ENCODE results near the gene RAI1.
A peak's percentile ranks its signal among the peaks of the same experiment; 100 is the strongest.

The RAI1 gene

DNA sequence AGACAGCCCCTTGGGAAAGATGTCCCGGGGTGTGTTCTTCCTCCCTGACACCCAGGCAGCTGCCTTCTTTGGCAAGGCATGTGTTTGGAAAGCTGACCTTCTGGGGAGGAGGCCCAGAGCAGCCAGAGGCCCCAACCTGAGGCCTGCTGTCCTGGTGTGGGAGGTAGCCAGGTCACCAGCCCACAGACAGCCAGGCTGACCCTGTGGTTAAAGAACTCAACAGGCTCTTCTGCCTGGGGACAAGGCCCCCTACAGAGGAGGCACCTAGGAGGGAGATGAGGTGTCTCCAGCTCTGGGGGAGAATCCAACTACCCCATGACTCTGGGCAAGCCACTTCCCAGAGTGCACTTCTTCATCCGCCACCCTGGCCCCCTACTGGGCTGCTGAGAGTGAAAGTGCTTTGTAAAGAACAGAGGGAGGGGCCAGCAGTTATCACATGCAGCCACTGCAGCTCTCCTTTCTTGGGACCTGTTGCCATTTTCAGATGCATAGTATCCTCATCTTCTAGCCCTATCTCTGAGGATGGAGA, 168.7 kb downstream of the RAI1 start:
- DNase-seq, result peak; percentile 83

DNA sequence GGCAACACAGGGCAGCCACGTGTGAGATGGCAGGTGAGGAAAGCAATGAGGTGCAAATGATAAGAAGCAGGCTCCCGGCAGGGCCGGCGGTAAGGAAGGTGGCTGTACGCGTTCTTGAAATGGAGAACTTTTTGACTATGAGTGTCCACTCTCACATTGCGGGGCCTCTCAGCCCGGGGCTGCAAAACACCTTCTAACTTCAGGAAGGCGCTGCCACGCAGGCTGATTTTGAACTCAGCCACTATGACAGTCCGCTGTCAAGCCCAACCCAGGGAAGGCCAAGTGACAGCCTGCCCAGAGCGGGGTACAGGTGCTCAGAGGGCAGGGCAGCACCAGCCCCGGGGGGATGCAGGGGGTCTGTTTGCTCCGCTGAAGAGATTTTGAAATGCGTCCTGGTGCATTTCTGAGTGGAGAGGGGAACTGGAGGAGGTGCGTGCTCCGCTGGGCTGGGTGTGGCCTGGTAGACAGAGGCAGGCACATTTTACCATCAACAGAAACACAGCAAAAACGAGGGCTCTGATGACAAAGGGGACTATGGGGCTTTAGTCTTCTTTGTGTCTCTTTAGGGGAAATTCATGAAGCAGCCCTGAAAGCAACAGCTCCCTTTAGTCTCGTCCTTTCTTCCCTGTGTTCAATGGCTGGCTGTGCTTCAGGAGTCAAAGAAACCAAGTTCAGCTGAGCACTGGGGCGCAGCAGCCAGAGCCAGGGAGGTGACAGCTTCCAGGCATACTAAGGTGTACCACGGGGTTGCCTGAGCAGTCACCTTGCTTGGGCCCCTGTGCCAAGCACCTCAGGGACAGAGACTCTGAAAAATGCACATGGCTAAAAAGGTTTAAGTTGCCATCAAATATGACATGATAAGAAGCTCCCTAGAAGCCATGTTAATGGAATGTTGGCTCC, 170.1 kb downstream of the RAI1 start:
- no peak for DNase-seq

DNA sequence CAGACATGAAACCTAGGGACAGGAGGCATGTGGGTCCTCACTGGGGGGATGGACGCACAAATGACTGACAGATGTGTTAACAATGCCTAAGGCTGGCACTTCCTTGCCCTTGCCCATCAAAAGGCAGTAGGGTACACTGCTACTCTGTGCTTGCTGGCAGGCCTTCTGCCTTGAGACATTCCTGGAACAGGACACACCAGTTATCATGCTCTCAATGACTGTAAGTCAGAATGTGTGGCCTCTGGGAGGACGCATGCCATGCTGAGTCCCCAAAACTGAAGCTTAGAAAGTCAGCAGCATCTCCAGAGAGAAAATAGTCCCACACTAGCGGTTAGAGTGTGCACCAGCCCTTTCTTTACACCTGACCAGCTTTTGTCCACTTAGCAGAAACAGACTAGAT, 171.7 kb downstream of the RAI1 start:
- DNase-seq, result no peak

DNA sequence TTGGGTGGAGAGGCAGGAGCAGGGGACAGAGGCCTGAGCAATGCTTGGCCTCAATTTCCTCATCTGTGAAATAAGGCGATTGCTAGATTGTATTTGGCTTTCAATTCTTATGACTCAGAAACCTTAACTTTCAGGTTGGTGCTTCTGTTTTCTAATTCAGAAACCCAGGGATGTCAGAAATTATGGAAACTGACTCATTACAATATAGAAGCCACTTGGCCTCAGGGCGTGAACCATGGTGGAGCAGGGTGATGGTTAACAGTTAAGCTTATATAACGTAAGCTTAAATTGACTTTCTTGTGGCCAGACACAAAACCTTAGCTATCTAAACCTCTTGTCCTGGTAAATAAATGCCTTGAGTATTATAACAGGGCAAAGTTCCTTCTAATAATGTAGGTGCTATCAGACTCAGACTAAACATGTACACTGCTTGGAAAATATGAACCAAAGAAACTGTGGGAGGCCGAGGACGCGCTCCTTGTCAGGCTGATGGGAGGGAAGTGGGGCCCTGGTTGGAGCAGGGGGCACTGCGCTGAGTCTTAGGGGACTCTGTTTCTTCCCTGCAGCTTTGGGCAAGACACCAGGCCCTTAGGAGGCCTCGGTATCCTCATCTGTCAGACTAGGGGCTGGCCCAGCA, 172.7 kb downstream of the RAI1 start:
- peak in 1 of 2 experiments; percentile 70 for DNase-seq

DNA sequence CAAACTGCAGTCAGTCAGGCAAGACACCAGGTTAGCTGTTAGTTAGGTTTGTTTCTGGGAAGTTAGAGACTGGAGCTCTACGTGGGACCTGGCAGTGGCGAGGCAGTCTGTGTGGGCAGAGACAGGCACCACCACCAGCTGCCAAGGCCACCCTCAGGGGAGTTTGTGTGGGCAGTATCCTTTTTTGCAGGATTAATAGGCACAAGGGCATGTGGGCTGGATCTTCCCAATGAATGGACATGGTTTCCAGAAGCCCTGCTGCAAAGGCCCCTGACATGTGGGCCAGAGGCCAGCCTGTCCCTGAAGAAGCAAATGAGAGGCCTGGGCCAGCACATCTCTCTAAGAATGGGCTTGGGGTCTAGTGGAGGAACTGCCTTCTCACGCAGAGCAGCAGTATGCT, 174.7 kb downstream of the RAI1 start:
- no peak for DNase-seq

DNA sequence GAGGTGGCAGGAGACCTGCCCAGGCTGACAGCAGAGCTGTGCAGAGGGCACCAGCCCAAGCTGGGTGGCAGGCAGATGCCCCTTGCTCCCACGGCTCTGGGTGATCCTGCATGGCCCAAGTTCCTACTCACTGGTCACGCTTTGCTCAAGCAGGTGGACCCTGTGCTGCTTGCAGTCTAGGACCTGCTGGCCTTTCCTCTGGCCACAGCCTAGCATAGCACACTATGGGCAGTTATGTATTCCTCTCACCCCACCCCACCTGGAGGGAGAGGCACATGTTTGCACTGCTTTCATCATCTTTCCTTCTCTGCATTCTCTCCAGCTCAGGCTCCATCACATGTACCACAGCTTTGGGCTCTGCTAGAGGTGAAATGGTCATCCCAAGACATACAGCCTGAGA, 175.1 kb downstream of the RAI1 start:
- no peak for DNase-seq

DNA sequence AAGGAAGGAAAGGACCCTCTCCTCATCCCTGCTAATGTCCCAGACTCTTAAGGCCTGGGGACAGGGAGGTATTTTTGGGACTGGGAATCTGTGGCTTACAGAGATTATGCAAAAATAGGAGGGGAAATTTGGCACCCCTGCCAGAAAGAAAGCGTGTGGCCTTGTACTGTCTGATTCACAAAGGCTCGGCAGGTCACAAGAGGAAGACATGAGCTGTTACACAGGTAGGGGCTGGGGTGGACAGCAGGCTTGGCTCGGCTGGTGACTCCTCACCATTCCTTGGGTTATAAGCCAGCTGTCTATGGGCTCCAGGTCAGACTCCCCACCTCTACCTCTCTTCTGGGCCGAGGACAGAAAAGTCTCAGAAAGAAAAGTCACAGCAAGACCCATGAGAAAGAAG, 176.2 kb downstream of the RAI1 start:
- no peak for DNase-seq

DNA sequence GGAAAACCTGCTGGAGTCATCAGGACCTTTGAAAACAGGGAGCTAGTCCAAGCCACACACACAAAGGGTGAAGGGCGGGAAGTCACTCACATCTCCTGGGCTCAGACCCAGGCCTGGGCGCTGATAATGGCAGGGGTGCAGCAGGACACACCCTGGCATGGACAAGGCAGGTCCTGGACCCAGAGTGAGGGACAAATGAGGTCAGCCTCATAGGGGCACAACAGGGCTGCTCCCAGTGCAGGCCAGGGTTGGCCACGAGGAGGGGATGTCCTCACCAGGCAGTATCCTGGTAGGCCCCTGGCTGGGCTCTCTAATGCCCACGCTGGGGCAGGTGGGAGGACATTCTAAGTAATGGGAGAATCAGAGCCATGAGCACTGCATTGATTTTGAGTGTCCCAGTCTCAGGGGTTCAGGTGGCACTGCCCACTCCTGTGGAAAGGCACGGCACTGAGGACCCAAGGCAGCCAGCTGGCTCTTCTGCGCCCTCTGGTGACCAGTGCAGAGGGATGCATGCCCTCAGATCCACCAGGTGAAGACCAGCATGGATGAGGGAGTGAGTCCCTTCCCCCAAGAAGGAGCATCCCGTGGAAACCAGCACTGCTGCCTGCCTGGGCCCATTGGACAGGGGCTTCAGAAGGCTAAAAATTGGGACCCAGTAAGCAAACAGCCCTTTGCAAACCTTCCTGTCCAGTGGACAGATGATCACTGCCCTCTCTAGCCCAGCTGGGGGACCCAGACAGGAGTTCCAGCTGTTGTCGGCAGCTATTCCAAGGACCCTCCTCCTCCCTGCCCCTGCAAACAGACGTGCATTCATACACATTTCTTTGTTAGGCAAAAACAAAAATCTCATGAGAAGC, 178.9 kb downstream of the RAI1 start:
- DNase-seq, result peak; percentile 80 to 82

DNA sequence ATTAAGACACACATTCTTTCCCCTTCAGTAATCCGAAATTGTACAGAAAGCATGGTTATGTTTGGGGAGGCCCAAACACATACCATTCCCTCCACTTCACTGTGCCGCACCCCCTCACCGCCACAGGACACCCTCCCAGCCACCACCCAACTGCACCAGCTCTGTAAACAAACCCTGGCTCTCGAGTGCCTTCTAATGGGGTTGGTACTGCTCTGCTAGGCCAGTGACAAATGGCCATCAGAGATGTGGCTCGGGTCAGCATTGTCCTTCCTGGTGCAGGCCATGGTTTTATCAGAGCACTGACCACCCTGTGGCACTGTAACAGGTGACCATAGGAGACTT, 179.5 kb downstream of the RAI1 start:
- no peak for DNase-seq
